HepG2 (cell line): ENCODE data around the gene ZNF225. TPM values are rescaled to one million over a fixed set of nuclear protein-coding genes. Genes with fewer than 3 reads are reported as not detected.

Experiments used
- SALL2 ChIP-seq: sonication (generic); formaldehyde crosslinking; IDR thresholded peaks from 2 replicates; pipeline ENCODE4 v1.8.1; 2023; ENCODE audit warnings: mild to moderate bottlenecking, missing genetic modification reagents, inconsistent platforms
- ZBTB21 ChIP-seq: sonication (generic); formaldehyde crosslinking; IDR thresholded peaks from 2 replicates; pipeline ENCODE4 v1.4.0; 2020; ENCODE audit warnings: missing genetic modification reagents
- ZKSCAN8 ChIP-seq: IDR thresholded peaks from 2 replicates; pipeline ENCODE4 v1.6.1; 2016; ENCODE audit warnings: borderline replicate concordance, missing genetic modification reagents, missing compliant biosample characterization
- ZNF691 ChIP-seq: sonication (generic); formaldehyde crosslinking; IDR thresholded peaks from 2 replicates; pipeline ENCODE4 v1.4.0; 2020; ENCODE audit warnings: missing genetic modification reagents, low read depth, mild to moderate bottlenecking, borderline replicate concordance
- polyA plus RNA-seq, 8 experiments: library from polyadenylated mRNA; depleted of rRNA in 3 of 8; stranded (reverse) in 7 of 8; unstranded in 1 of 8; fragments of >200 nt; fragmentation: Illumina TruSeq in 4 of 8; extraction: Trizol in 4 of 8; gene quantifications; 2 replicates each; pipeline versions ENCODE4 v1.2.1 to v1.2.3, GENCODE V29; 2011 to 2016; ENCODE audit warnings: low read depth in 4 of 8, missing spikeins in 1 of 8, mixed read lengths in 1 of 8; ENCODE audit not compliant: insufficient read depth in 1 of 8
- total RNA-seq, 5 experiments: library from RNA; depleted of rRNA; stranded (reverse); fragments of >200 nt; fragmentation: Illumina TruSeq; extraction: Trizol; gene quantifications; 2 replicates each; pipeline ENCODE4 v1.2.3, GENCODE V29; 2016; ENCODE audit warnings: low read depth in 1 of 5
- TF ChIP-seq, protein P1 (sequence below): sonication (generic); formaldehyde crosslinking; IDR thresholded peaks from 2 replicates; pipeline ENCODE4 v1.4.0; 2020; ENCODE audit warnings: mild to moderate bottlenecking, missing genetic modification reagents, borderline replicate concordance
- TF ChIP-seq, protein P2 (sequence below): sonication (generic); formaldehyde crosslinking; IDR thresholded peaks from 2 replicates; pipeline ENCODE4 v1.9.0; 2021; ENCODE audit warnings: missing genetic modification reagents, mild to moderate bottlenecking, borderline replicate concordance

The ZNF225 gene
- total and polyA plus RNA-seq, 2 of the 13 experiments (the other 11 are each of a cell fraction or from before 2014, with no cell fraction given), result 0.87 to 3.3 TPM

- TF ChIP-seq, protein P1, sequence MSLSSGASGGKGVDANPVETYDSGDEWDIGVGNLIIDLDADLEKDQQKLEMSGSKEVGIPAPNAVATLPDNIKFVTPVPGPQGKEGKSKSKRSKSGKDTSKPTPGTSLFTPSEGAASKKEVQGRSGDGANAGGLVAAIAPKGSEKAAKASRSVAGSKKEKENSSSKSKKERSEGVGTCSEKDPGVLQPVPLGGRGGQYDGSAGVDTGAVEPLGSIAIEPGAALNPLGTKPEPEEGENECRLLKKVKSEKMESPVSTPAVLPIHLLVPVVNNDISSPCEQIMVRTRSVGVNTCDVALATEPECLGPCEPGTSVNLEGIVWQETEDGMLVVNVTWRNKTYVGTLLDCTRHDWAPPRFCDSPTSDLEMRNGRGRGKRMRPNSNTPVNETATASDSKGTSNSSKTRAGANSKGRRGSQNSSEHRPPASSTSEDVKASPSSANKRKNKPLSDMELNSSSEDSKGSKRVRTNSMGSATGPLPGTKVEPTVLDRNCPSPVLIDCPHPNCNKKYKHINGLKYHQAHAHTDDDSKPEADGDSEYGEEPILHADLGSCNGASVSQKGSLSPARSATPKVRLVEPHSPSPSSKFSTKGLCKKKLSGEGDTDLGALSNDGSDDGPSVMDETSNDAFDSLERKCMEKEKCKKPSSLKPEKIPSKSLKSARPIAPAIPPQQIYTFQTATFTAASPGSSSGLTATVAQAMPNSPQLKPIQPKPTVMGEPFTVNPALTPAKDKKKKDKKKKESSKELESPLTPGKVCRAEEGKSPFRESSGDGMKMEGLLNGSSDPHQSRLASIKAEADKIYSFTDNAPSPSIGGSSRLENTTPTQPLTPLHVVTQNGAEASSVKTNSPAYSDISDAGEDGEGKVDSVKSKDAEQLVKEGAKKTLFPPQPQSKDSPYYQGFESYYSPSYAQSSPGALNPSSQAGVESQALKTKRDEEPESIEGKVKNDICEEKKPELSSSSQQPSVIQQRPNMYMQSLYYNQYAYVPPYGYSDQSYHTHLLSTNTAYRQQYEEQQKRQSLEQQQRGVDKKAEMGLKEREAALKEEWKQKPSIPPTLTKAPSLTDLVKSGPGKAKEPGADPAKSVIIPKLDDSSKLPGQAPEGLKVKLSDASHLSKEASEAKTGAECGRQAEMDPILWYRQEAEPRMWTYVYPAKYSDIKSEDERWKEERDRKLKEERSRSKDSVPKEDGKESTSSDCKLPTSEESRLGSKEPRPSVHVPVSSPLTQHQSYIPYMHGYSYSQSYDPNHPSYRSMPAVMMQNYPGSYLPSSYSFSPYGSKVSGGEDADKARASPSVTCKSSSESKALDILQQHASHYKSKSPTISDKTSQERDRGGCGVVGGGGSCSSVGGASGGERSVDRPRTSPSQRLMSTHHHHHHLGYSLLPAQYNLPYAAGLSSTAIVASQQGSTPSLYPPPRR (CRISPR knock-in tag), result no peak
- TF ChIP-seq SALL2, result no peak
- TF ChIP-seq, protein P2, sequence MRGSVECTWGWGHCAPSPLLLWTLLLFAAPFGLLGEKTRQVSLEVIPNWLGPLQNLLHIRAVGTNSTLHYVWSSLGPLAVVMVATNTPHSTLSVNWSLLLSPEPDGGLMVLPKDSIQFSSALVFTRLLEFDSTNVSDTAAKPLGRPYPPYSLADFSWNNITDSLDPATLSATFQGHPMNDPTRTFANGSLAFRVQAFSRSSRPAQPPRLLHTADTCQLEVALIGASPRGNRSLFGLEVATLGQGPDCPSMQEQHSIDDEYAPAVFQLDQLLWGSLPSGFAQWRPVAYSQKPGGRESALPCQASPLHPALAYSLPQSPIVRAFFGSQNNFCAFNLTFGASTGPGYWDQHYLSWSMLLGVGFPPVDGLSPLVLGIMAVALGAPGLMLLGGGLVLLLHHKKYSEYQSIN (CRISPR knock-in tag), result no peak
- no peak for TF ChIP-seq ZNF691
- TF ChIP-seq ZKSCAN8, result no peak
- no peak for TF ChIP-seq ZBTB21 (CRISPR knock-in tag)
Observed at GRCh38 chr19:44072543-44073401, 40.4 kb upstream of the ZNF225 start (continued).
